ENCODE measurements around the gene PRKAB1.
"Not testable (repeated sequence)": the region's sequence is repeated elsewhere in the genome, so short reads cannot be mapped to it uniquely, and the experiment has no call there.

PRKAB1 gene

DNA sequence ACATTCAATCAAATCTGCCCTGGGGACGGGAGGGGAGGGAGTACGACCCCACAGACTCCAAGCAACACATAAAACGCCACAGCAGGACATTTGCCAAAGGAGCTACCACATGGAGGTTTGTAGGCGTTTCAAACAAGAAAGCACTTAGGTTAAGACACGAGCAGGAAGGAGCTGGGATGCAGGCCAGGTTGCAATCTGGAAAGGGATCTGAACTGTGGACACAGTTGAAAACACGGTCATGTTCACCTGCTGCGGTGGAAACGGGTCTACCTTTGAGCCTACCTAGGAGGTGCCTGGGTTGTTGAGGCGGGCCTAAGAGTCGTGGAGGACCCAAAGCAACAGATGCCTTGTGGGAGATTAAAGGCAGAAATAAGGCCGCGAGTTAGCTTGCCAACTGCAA is 18.4 kb downstream of the PRKAB1 start:
- no peak for DNase-seq

DNA sequence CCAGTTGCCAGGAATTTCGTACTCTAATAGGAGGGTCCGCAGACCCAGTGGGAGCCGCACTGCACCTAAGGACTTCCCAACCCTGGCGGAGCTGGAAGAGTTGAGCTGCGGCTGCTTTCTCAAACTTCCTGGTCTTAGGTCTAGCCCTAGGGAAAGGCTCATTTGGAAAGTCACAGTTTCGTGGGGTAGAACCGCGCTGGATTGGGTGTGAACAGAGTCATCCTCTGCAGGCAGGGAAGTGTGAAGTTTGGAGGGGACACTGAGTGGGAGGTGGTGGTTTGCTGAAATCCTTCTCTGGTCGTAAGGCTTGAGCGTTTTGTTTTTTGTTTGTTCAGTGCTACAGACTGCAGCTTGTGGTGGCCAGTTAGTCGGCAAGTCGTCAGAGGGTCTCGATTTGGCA is 18.8 kb downstream of the PRKAB1 start:
- no peak for DNase-seq

DNA sequence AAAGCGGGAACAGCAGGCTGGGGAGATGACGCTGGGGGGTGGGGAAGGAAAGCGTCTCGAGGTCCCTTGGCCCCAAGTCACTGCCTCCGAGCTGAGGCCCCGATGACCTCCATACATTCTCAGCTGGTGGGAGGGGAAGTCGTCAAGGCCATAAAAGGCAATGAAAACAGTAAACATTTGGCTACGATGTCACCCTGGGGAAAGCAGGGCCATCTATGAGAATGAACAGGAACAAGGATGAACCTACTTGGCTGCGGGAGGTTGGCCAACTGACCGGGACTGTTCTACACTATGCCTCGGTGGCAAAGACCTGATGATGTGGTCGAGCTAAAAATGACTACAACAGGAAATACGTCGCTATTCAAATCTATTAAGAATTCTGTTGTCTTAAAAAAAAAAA is 19.5 kb downstream of the PRKAB1 start:
- no peak for DNase-seq

DNA sequence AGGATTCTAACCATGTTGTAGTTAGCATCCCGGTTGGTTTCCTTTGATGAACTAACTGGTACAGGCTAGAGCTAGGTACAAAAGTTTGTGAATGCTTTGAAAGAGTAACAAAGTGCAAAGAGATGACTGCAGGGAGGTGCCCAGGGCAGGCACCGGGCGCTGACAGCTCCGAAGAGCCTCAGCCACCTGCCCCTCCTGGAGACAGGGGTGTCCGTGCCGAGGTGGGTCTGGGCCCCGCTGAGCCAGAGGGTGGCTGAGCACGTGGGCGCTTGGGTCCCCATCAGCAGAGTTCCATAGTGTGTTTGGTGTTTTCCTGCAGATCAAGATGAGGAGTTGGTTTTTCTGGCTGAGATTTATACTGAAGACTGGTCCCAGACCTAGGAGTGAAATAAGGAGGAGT is 19.9 kb downstream of the PRKAB1 start:
- no peak for DNase-seq

DNA sequence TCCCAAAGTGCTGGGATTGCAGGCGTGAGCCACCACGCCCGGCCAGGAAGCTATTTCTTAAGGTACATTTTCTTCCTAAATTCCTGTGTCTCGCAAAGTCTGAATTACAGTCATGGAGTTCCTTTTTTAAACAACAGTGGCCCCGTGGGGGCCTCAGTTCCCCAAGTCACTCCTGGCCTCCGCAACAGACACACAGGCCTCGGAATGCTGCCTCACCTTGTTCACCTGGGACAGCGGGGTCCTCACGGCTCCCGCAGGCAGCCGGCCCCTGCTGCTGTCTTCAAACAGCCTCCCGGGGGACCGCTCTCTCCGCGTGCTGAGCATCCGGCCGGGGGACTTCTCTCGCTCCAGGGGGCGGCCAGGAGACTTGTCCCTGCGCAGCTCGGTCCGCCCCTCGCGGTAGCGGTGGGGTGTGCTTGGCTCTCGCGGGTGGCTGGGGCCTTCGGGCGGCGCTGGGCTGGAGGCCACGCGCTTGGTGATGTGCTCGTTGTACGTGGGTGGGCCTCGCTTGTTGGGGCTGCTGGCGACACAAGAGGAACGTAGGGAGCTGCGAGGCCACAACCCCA is 22.1 kb downstream of the PRKAB1 start:
- no peak for DNase-seq

DNA sequence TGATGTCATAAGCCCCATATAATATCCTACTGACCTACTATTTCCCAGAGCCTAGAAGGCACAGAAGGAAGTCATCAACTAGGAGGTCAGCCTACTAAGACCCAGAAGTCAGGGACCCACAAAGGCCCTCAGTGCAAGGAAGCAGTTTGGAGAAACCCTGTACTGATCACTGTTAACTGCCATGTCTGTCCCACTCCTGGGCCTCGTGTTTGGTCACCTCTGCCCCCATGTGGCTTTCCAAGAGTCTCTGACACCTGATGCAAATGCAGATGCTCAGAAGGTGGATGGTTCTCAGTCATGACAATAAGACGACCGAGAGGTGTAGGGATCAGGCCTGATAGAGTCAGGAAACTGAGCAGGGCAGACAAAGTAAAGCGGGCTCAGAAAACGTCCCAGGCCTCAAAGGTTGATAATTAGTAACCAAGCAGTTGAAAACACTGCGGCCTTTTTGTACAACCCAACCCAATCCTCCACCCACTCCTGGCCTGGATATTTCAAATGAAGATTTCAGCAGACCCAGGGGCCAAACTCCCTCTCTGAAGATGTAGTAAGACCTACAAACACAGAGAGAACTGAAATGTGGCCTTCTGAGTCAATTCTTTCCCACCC is 23.4 kb downstream of the PRKAB1 start:
- no peak for DNase-seq

DNA sequence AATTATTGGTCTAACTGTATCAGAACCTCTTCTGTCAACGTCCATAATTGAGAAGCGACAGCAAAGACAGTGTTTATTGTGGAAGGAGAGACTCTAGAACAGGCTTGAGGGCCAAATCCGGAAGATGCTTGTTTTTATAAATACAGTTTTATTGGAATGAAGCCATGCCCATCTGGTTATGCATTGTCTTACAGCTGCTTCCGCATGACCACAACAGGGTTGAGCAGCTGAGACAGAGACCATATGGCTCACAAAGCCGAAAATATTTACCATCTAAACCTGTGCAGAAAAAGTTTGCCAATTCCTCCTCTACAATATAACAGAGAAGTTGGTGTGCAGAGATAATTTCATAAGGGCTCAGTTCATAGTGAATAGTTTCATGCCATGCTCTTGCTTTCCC is 24.5 kb downstream of the PRKAB1 start:
- DNase-seq: no peak

DNA sequence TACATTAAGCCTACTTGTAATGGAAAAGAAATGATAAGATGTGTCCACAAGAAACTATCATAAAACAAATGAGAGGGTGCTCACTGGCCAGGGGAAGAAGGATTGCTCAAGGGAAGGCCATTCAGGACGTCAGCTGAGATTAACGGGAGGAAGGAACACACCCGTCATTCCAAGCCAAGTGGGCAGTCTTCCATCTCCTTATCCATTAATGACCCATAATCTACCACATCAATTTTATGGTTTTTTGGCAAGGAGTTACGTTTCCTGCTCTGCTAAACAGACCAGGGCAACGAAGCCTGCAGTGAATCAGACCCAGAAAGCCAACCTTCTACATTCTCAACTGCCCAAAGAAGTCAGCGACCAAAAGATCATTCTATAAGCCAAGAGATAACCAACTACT is 25.1 kb downstream of the PRKAB1 start:
- DNase-seq: no peak

DNA sequence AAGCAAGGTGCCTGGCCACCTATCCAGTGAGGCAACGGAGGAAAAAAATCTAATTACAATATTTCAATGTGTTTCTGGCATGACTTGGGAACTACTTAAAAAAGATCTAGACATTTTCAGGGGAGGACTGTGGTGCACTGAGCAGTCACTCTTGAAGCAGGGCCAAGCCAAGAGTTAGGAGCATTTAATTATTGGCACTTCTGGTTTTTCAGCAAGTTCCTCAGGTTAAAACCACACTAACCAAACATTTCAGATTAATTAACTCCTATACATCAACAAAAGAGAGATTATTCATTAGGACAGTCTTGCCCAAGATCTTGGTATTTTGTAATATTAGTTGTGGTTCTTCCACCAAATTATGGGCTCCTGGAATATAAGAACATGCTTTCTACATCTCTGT is 25.6 kb downstream of the PRKAB1 start:
- no peak for DNase-seq

DNA sequence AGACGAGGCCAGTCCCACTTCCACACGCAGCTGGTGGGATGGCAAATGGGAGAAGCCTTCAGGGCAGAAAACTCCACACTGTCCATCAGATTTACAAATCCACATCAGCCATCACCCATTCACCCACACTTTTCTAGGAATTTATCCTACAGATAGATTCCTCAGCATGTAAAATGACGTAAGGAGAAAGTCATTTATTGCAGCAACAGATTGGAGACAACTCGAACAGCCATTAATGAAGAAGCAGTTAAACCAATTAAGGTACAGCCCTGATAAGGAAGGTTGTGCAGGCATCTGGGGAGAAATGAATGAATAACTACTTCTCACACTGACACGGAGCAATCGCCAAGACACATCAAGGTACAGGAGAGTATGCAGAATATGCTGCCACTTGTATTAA is 26.2 kb downstream of the PRKAB1 start:
- no peak for DNase-seq

DNA sequence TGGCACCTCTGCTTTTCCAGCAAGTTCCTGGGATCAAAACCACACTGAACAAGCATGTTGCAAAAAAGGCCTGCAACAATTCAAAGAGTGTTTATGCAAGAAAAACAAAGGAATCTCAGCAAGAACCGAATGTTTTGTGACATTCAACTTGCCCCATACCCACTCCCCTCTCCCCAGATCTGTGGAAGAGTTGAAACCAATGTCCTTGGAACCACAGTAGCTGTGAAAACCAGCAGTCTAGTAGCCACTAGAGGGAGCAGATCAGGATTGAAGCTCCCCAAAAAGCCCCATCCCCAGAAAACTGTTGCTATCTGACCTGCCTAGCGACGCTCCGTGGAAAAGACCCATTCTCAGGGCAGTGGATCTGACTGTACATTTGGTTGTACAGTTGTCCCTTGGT is 27.1 kb downstream of the PRKAB1 start:
- DNase-seq: no peak

DNA sequence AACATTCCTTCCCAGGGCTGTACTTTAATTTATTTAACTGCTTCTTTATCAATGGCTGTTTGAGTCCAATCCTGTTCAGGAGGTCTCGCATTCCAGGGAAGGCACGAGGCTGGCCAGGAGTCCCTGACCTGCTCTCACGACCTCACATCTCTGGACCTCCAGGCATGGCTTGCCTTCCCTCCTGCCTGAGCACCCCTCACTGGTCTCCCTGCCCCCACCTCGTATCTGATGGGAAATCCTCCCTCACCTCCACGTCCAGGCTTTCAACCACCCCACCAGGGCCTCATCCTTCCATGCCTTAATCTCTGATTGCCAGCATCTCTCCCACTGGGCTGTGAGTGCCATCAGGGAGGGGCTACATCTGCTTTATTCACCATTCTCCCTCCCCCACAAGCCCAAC is 29.0 kb downstream of the PRKAB1 start:
- no peak for DNase-seq

DNA sequence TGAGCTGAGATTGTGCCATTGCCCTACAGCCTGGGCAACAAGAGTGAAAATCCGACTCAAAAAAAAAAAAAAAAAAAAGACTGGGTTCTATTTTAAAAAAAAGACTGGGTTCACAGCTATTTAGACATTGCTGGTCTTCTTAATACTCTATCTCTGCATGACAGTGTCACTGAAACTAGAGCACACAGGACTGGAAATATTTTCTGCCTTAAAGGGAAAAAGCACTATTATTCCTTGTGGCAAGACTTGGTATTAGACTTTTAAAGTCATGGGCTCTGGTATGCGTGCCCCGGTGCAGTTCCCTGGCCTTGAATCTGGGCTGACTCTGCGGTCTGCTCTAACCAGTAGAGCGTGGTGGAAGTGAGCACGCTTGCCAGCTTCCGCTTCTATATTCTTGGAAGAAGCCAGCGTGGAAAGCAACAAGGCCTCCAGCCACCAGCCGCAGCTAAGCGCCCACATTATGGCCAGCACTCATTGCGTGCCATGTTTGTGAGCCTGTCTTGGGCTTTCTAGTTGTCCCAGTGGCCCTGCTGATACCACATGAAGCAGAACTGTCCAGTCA is 31.3 kb downstream of the PRKAB1 start:
- no peak for DNase-seq

DNA sequence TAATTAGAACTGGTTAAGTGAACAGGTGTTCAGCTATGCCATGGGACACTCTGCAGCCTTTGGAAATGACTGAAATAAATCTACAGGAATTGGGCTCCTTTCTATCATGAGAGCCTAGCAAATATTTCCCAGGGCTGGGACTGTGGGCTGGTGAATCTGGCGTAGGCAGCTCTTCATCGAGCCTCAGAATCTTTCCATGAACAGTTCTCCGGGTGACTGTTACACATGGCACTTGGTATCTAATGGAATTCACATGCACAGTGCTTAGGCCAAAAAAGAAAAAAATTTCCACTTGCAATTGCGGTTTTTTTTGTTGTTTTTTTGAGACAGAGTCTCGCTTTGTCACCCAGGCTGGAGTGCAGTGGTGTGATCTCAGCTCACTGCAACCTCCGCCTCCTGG is 32.1 kb downstream of the PRKAB1 start:
- no peak for DNase-seq

DNA sequence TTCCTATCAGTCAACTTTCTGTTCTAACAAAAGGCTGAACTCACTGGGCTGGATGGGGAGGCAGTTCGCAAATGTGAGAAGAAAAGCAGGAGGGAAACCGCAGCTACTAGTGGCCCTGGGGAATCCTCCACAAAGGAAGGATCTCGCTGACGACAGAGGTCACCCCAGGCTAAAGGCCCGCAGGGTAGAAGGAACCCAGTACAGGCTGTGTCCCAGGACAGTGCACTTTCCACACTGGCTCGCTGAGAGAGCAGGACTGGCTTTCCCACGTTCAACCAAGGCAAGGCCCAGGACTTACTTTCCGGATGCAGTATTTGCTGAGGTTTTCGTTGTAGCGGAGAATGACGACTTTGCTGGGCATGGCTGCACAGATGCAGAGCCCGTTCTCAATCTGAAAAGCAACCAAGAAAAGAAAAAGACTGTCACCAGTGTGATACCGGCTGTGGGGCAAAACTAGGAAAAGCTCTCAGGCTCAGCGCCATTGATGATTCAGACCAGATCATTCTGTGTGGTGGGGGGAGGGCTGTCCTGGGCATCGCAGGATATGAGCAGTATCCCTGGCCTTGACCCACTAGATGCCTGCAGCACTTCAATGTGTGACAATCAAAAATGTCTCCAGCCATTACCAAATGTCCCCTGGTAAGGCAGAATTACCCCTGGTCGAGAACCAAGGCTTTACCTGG is 36.3 kb downstream of the PRKAB1 start:
- no peak for DNase-seq

DNA sequence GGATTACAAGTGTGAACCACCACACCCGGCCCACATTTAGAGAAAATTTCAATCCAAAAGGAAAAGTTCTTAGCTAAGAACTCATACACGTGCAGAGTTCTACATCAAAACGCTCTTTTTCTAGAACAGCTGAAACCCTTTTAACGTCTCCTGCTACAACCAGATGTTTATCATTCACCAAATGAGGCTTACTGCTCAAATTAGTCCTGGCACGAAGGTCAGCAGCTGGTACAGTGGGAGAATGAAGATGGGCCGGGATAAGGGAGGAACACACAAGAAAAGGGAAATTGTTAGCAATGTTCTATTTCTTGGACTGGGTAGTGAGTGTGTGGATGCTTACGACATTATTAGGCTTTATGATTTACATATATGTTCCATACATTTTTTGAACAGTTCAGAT is 37.2 kb downstream of the PRKAB1 start:
- DNase-seq: no peak

DNA sequence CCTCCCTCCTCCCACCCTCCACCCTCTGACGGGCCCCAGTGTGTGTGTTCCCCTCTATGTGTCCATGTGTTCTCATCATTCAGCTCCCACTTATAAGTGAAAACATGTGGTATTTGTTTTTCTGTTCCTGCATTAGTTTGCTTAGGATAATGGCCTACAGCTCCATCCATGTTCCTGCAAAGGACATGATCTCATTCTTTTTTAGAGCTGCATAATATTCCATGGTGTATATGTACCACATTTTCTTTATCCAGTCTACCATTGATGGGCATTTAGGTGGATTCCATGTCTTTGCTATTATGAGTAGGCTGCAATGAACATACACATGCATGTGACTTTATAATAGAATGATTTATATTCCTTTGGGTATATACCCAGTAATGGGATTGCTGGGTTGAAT is 38.5 kb downstream of the PRKAB1 start:
- not testable (repeated sequence) for DNase-seq

DNA sequence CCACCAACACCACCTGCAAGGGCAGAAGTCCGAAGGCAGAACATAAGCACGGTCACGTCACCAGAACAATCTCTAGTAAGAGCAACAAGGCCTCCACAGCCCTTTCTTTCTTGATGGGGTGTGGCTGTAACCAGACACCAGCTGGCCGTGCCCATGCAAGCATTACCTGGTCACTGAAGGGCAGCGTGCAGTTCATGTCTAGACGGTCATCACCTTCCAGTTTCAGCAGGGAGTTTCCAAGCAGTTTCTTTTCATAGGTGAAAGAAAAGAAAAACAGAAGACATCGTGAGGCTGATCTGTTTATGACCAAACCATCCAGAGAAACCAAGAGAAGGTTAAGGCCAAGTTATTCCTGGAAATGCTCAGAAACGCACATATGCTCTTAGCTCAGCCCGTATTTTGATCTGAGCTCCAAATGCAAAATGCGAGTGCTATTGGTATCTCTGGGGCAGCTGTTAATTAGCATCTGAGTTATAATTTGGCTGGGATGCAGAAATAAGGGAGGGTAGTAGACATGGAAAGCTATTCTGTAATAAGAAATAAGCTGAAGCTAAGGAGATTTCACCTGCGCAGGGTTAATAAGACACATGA is 42.5 kb downstream of the PRKAB1 start:
- DNase-seq: no peak

DNA sequence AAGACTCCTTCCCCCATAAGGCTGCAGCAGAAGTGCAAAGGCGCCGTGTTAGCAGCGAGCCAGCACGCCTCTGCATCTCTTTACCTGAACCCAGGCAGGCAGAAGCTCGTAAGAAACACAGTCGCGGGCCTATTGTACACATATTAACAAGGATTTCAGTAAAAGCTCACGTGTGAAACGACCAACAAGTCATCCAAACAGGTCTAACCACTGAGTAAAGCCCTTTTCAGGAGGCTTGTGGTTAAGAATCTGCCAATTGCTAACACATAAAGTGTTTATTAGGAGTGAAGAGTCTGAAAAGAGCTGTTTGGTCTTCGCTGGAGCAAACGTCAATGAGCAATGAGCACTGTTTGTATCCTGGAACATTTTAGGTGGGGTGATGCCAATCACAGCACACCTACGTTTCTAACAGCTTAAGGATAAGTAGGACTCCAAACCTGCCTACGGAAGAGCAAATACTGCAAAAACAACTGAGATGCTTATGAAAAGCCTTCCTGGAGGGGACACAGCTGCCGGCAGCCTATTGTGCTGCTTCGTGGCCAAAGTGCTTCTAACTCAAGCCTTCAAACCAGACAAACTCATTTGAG is 43.1 kb downstream of the PRKAB1 start:
- DNase-seq: no peak

DNA sequence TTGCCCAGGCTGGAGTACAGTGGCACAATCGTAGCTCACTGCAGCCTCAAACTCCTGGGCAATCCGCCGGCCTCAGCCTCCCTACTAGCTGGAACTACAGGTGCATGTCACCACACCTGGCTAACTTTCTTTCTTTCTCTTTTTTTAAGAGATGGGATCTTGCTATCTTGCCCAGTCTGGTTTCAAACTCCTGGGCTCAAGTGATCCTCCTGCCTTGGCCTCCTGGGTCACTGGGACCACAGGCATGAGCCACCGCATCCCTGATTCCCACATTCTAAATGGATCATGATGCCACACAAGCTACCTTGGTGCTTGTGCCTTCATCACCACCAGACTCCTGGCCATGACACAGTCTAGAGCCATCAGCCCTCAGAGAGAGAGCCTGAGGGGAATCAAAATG is 43.8 kb downstream of the PRKAB1 start:
- no peak for DNase-seq

DNA sequence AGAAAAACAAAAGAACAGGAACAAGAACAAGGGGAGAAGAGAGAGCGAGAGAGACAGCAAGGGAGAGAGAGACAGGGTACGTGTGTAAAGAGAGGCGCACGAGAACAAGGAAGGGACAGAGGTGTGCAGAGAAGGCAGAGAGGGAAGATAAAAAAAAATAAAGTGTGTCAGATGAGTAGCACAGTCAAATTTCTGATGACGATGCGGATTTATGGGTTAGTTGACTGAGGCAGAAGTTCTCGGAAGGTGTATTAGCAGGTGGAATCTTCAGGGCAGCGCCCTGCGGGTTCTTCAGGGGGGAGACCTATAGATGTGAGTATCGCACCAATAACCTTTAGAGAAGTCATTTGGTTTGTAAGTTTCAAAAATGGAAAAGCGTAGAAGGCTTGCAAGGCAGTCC is 44.8 kb downstream of the PRKAB1 start:
- no peak for DNase-seq

DNA sequence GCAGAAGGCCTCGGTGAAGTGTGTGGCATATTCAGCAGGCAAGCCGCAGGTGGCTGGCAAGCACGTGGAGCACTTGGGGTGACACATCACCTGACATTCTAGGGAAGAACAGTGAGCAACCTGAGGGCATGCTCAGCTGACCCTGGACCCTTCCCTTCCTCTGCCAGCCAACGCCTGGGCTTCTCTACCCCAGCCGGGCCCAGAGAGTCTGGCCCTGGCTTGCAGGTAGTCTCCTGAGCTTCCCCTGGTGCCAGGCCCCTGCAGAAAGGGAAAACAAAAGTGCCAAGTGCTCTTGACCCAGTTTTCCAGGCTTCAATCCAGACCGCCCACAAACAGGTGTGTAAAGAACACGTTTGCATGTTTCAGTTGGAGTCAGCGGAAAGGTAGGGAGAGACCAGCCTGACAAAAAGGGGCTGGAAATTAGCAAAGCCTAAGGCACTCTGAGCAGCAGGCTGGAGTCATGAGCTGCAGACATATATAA is 45.7 kb downstream of the PRKAB1 start:
- no peak for DNase-seq

DNA sequence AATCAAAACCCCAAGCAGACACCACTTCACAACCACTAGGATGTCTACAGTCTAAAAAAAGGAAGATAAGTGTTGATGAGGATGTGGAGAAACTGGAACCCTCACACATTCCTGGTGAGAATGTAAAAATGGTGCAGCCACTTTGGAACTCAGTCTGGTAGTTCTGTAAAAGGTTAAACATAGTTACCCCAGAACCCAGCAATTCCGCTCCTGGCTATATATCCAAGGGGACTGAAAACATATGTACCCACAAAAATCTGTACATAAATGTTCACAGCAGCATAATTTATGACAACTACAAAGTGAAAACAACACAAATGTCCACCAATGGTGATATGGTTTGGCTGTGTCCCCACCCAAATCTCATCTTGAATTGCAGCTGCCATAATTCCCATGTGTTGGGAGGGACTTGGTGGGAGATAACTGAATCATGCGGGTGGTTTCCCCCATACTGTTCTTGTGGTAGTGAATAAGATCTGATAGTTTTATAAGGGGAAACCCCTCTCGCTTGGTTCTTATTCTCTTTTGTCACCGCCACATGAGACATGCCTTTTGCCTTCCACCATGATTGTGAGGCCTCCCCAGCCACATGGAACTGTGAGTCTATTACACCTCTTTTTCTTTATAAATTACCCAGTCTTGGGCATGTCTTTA is 46.8 kb downstream of the PRKAB1 start:
- no peak for DNase-seq

Measured in activated CD8-positive, alpha-beta memory T cell treated with anti-CD3 and anti-CD28 coated beads for 24 hours (primary cell).